ENCODE results near the gene CHML. TPM values are rescaled to one million over a fixed set of nuclear protein-coding genes. Genes with fewer than 3 reads are reported as not detected.

The CHML gene
- total RNA-seq, 1 donor from 2014 or later = 8.2 TPM

DNA sequence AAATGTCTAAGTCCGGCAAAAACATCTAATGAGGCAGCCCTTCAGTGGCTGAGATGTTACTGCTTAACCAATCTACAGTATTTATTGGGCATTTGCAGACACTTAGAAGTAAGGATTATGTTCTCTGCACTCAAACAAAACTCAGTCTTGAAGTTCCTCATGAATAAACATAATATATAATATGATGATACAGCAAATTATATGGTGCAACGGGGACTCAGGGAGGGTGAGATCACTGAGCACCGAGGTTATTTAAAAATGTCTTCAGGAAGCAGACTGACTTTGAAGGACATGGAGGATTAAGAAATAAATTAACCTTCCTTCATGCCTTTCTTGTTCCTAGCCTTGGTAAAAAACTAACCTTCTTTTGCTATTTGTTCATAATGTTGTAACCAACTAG is 39.8 kb upstream of the CHML start:
- Histone ChIP-seq H3K27me3 (ENCODE audit: low read depth) (peaks cover 7% of the 10 kb centered on the region), H3K4me1 (no peaks in the 10 kb centered on the region), H3K4me3 (no peak overlapping the region), H3K27ac (replicated peaks) (no peak overlapping the region), H3K36me3 (no peaks in the 10 kb centered on the region), H3K9me3 (replicated peaks) (peaks cover 6% of the 10 kb centered on the region)
- no peak for TF ChIP-seq CTCF (IDR thresholded peaks at IDR 0.05; ENCODE audit: borderline replicate concordance)
- DNase-seq = no peak
- intact Hi-C loops (cut with micrococcal nuclease) = no loop called here

DNA sequence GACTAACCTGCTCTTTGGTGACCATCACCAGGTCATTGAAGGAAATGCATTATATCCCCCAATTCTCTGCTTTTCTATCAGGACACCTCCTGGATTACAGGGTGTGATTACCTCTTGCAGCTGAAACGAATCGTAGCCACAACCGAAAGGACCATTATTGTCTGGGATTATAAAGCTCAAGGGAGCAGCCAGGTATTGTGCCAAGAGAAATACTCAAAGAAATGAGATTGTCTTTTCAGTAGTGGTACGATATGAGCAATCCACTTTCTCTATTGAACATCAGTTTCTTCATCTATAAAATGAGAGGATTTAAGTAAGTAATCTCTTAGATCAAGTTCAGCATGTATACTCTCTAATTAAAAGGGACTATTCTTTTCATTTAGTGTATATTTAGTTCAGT is 39.2 kb upstream of the CHML start:
- TF ChIP-seq CTCF (IDR thresholded peaks at IDR 0.05; ENCODE audit: borderline replicate concordance) = no peak
- no peak overlapping the region for H3K4me3 ChIP-seq
- no peak overlapping the region for H3K27ac ChIP-seq (replicated peaks)
- H3K27me3 ChIP-seq (ENCODE audit: low read depth) = peaks cover 7% of the 10 kb centered on the region
- peaks cover 6% of the 10 kb centered on the region for H3K9me3 ChIP-seq (replicated peaks)
- H3K4me1 ChIP-seq = no peaks in the 10 kb centered on the region
- DNase-seq = no peak
- no peaks in the 10 kb centered on the region for H3K36me3 ChIP-seq
- intact Hi-C loops (cut with micrococcal nuclease) = no loop called here

GRCh38 chr1:241678536-241678935 is 38.4 kb upstream of the CHML start:
- DNase-seq = no peak
- no peak overlapping the region for H3K27ac ChIP-seq (replicated peaks)

GRCh38 chr1:241677201-241677600 is 37.0 kb upstream of the CHML start:
- no peak for DNase-seq
- no peaks in the 10 kb centered on the region for H3K4me1 ChIP-seq
- peaks cover 6% of the 10 kb centered on the region for H3K9me3 ChIP-seq (replicated peaks)
- intact Hi-C loops (cut with micrococcal nuclease) = no loop called here
- no peak overlapping the region for H3K4me3 ChIP-seq
- no peaks in the 10 kb centered on the region for H3K36me3 ChIP-seq
- TF ChIP-seq CTCF (IDR thresholded peaks at IDR 0.05; ENCODE audit: borderline replicate concordance) = no peak
- H3K27me3 ChIP-seq (ENCODE audit: low read depth) = no peaks in the 10 kb centered on the region
- no peak overlapping the region for H3K27ac ChIP-seq (replicated peaks)

More at GRCh38 chr1:241678536-241678935, 38.4 kb upstream of the CHML start:
- no peaks in the 10 kb centered on the region for H3K36me3 ChIP-seq
- peaks cover 7% of the 10 kb centered on the region for H3K27me3 ChIP-seq (ENCODE audit: low read depth)
- no peak for TF ChIP-seq CTCF (IDR thresholded peaks at IDR 0.05; ENCODE audit: borderline replicate concordance)
- intact Hi-C loops (cut with micrococcal nuclease) = no loop called here
- no peaks in the 10 kb centered on the region for H3K4me1 ChIP-seq
- H3K4me3 ChIP-seq = no peak overlapping the region
- peaks cover 6% of the 10 kb centered on the region for H3K9me3 ChIP-seq (replicated peaks)

GRCh38 chr1:241675983-241676382 is 35.8 kb upstream of the CHML start:
- Histone ChIP-seq H3K4me3 (no peak overlapping the region), H3K4me1 (no peaks in the 10 kb centered on the region), H3K27ac (replicated peaks) (no peak overlapping the region), H3K9me3 (replicated peaks) (no peaks in the 10 kb centered on the region), H3K36me3 (no peaks in the 10 kb centered on the region), H3K27me3 (ENCODE audit: low read depth) (no peaks in the 10 kb centered on the region)
- intact Hi-C loops (cut with micrococcal nuclease) = no loop called here
- TF ChIP-seq CTCF (IDR thresholded peaks at IDR 0.05; ENCODE audit: borderline replicate concordance) = no peak
- DNase-seq = no peak

All from left ventricle myocardium inferior (tissue), 1 donor.